AG20443 (cell line): ENCODE data around the gene EVI5.
"Not testable (repeated sequence)": the region's sequence is repeated elsewhere in the genome, so short reads cannot be mapped to it uniquely, and the experiment has no call there.

Experiments used
- DNase-seq: peaks from one replicate; pipeline ENCODE4 v3.0.0; 2012; ENCODE audit warnings: low spot score, mixed read lengths

EVI5 gene

GRCh38 chr1:92791487-92792066 lies 6.7 kb upstream of the EVI5 start:
- DNase-seq: no peak

GRCh38 chr1:92790867-92791266 lies 6.0 kb upstream of the EVI5 start:
- DNase-seq: no peak

- DNase-seq: no peak
These were observed 5.2 kb upstream of the EVI5 start for GRCh38 chr1:92790081-92790480.

GRCh38 chr1:92786111-92786901 lies 1.4 kb upstream of the EVI5 start:
- no peak for DNase-seq

- peak; percentile 35 for DNase-seq
These were observed 778 bp downstream of the EVI5 start for GRCh38 chr1:92784021-92784638.

GRCh38 chr1:92783550-92783949 lies 1.4 kb downstream of the EVI5 start:
- DNase-seq: not testable (repeated sequence)

- no peak for DNase-seq
These were observed 6.5 kb downstream of the EVI5 start for GRCh38 chr1:92778376-92778775.

GRCh38 chr1:92774407-92774806 lies 10.5 kb downstream of the EVI5 start:
- DNase-seq: no peak

- DNase-seq: not testable (repeated sequence)
These were observed 11.2 kb downstream of the EVI5 start for GRCh38 chr1:92773749-92774148.

- no peak for DNase-seq
These were observed 15.1 kb downstream of the EVI5 start for GRCh38 chr1:92769856-92770255.

- DNase-seq: no peak
These were observed 16.0 kb downstream of the EVI5 start for GRCh38 chr1:92768915-92769314.

GRCh38 chr1:92768296-92768695 lies 16.6 kb downstream of the EVI5 start:
- no peak for DNase-seq

GRCh38 chr1:92764116-92764515 lies 20.8 kb downstream of the EVI5 start:
- DNase-seq: no peak

- no peak for DNase-seq
These were observed 22.6 kb downstream of the EVI5 start for GRCh38 chr1:92762355-92762754.

- DNase-seq: no peak
These were observed 25.5 kb downstream of the EVI5 start for GRCh38 chr1:92759361-92759760.

- DNase-seq: peak; percentile 10
These were observed 28.4 kb downstream of the EVI5 start for GRCh38 chr1:92756537-92756936.

GRCh38 chr1:92755541-92756461 lies 29.1 kb downstream of the EVI5 start:
- DNase-seq: peak; percentile 77

- no peak for DNase-seq
These were observed 30.2 kb downstream of the EVI5 start for GRCh38 chr1:92754719-92755050.

- DNase-seq: peak; percentile 60
These were observed 30.7 kb downstream of the EVI5 start for GRCh38 chr1:92754000-92754718.

GRCh38 chr1:92752719-92753118 lies 32.2 kb downstream of the EVI5 start:
- DNase-seq: peak; percentile 7

- peak; percentile 65 for DNase-seq
These were observed 35.8 kb downstream of the EVI5 start for GRCh38 chr1:92749024-92749634.
